NCI-H2171 (cell line): Measurements from ENCODE around the gene EME2.
"Not testable (repeated sequence)": the region's sequence is repeated elsewhere in the genome, so short reads cannot be mapped to it uniquely, and the experiment has no call there.

Experiments
- DNase-seq: peaks from one replicate; lab custom pipeline; 2025; lab: John Stamatoyannopoulos, UW

Gene EME2

GRCh38 chr16:1791256-1791942, 18.8 kb downstream of the EME2 start:
- no peak for DNase-seq

- DNase-seq, result no peak
Measured at GRCh38 chr16:1791943-1792812, 19.6 kb downstream of the EME2 start.

GRCh38 chr16:1792836-1793577, 20.4 kb downstream of the EME2 start:
- no peak for DNase-seq

GRCh38 chr16:1793578-1794220, 21.1 kb downstream of the EME2 start, which contains the start of gene IGFALS:
IGFALS (minus strand) TSS chr16:1793705; CDS start chr16:1793652, 53 bp downstream.
- no peak for DNase-seq

GRCh38 chr16:1794221-1794871, 21.7 kb downstream of the EME2 start:
- DNase-seq, result no peak

- DNase-seq, result no peak
Measured at GRCh38 chr16:1794908-1795666, 22.5 kb downstream of the EME2 start.

- DNase-seq, result not testable (repeated sequence)
Measured at GRCh38 chr16:1799263-1799662, 26.7 kb downstream of the EME2 start.

GRCh38 chr16:1800701-1801100, 28.1 kb downstream of the EME2 start:
- DNase-seq, result no peak

GRCh38 chr16:1807626-1808025, 35.0 kb downstream of the EME2 start:
- no peak for DNase-seq

GRCh38 chr16:1808691-1809090, 36.1 kb downstream of the EME2 start:
- no peak for DNase-seq

- no peak for DNase-seq
Measured at GRCh38 chr16:1809281-1809801, 36.7 kb downstream of the EME2 start.

- DNase-seq, result no peak
Measured at GRCh38 chr16:1810106-1810505, 37.5 kb downstream of the EME2 start.

- no peak for DNase-seq
Measured at GRCh38 chr16:1810536-1810935, 37.9 kb downstream of the EME2 start.

GRCh38 chr16:1812732-1813163, 40.1 kb downstream of the EME2 start:
- DNase-seq, result peak; percentile 58

GRCh38 chr16:1815461-1815860, 42.9 kb downstream of the EME2 start:
- no peak for DNase-seq

GRCh38 chr16:1816396-1817275, 44.0 kb downstream of the EME2 start:
- no peak for DNase-seq

GRCh38 chr16:1817276-1817589, 44.6 kb downstream of the EME2 start:
- DNase-seq, result no peak

GRCh38 chr16:1817716-1818115, 45.1 kb downstream of the EME2 start:
- DNase-seq, result no peak

- DNase-seq, result no peak
Measured at GRCh38 chr16:1818204-1818872, 45.7 kb downstream of the EME2 start.
